ENCODE data around the gene JAKMIP2. TPM values are rescaled to one million over a fixed set of nuclear protein-coding genes. Genes with fewer than 3 reads are reported as not detected.

The JAKMIP2 gene
- total RNA-seq, 1 experiment from 2014 or later, result 67.4 TPM

- Histone ChIP-seq H3K27ac (ENCODE audit: low read depth, low read length, poor library complexity, severe bottlenecking) (peak overlapping the region; percentile 82), H3K27me3 (replicated peaks; ENCODE audit: insufficient read depth, low read depth, low read length, poor library complexity) (no peaks in the 10 kb centered on the region), H3K4me1 (ENCODE audit: insufficient read depth, low read length, poor library complexity, severe bottlenecking) (peaks cover 78% of the 10 kb centered on the region), H3K4me3 (ENCODE audit: low read depth, low read length, poor library complexity, severe bottlenecking) (no peak overlapping the region), H3K36me3 (ENCODE audit: insufficient read depth, low read length, poor library complexity, severe bottlenecking) (no peaks in the 10 kb centered on the region), H3K9me3 (ENCODE audit: low read depth, low read length, poor library complexity, severe bottlenecking) (no peaks in the 10 kb centered on the region)
- BruUV-seq (replicated peaks), result no TSS peak
- TF ChIP-seq EZH2 (IDR thresholded peaks at IDR 0.05; ENCODE audit: borderline replicate concordance, low read depth, low read length, poor library complexity, severe bottlenecking) (no peak), CTCF (conservative IDR thresholded peaks at IDR 0.05; ENCODE audit: low read depth, low read length) (no peak)
- POLR2A ChIA-PET (ENCODE audit: low non-redundant PET), result no interaction called here
- CTCF ChIA-PET, result no interaction called here
- intact Hi-C loops (cut with micrococcal nuclease; ENCODE audit: unreplicated experiment), result loop anchor here (2.0 kb wide), 1 partner anchor 32 kb away; no protein-coding TSS in a partner anchor
- peak; percentile 56 for DNase-seq (ENCODE audit: low spot score)
Observed at GRCh38 chr5:147711019-147711418, 71.5 kb downstream of the JAKMIP2 start.

GRCh38 chr5:147708708-147709107, 73.8 kb downstream of the JAKMIP2 start:
- Histone ChIP-seq H3K4me1 (ENCODE audit: insufficient read depth, low read length, poor library complexity, severe bottlenecking) (peaks cover 64% of the 10 kb centered on the region), H3K9me3 (ENCODE audit: low read depth, low read length, poor library complexity, severe bottlenecking) (no peaks in the 10 kb centered on the region), H3K4me3 (ENCODE audit: low read depth, low read length, poor library complexity, severe bottlenecking) (no peak overlapping the region), H3K27me3 (replicated peaks; ENCODE audit: insufficient read depth, low read depth, low read length, poor library complexity) (no peaks in the 10 kb centered on the region), H3K36me3 (ENCODE audit: insufficient read depth, low read length, poor library complexity, severe bottlenecking) (no peaks in the 10 kb centered on the region), H3K27ac (ENCODE audit: low read depth, low read length, poor library complexity, severe bottlenecking) (peak overlapping the region; percentile 16)
- BruUV-seq (replicated peaks), result no TSS peak
- ChIA-PET CTCF (no interaction called here), POLR2A (ENCODE audit: low non-redundant PET) (interaction anchor here (0.7 kb wide), 1 partner anchor 35 kb away, joined by 3 read pairs; no protein-coding TSS in a partner anchor)
- intact Hi-C loops (cut with micrococcal nuclease; ENCODE audit: unreplicated experiment), result no loop called here
- no peak for DNase-seq (ENCODE audit: low spot score)
- TF ChIP-seq EZH2 (IDR thresholded peaks at IDR 0.05; ENCODE audit: borderline replicate concordance, low read depth, low read length, poor library complexity, severe bottlenecking) (no peak), CTCF (conservative IDR thresholded peaks at IDR 0.05; ENCODE audit: low read depth, low read length) (no peak)

GRCh38 chr5:147704544-147704943, 78.0 kb downstream of the JAKMIP2 start:
- no peak overlapping the region for H3K4me3 ChIP-seq (ENCODE audit: low read depth, low read length, poor library complexity, severe bottlenecking)
- intact Hi-C loops (cut with micrococcal nuclease; ENCODE audit: unreplicated experiment), result no loop called here
- BruUV-seq (replicated peaks), result no TSS peak
- H3K36me3 ChIP-seq (ENCODE audit: insufficient read depth, low read length, poor library complexity, severe bottlenecking), result no peaks in the 10 kb centered on the region
- TF ChIP-seq EZH2 (IDR thresholded peaks at IDR 0.05; ENCODE audit: borderline replicate concordance, low read depth, low read length, poor library complexity, severe bottlenecking) (no peak), CTCF (conservative IDR thresholded peaks at IDR 0.05; ENCODE audit: low read depth, low read length) (no peak)
- H3K4me1 ChIP-seq (ENCODE audit: insufficient read depth, low read length, poor library complexity, severe bottlenecking), result peaks cover 51% of the 10 kb centered on the region
- H3K27ac ChIP-seq (ENCODE audit: low read depth, low read length, poor library complexity, severe bottlenecking), result peak overlapping the region; percentile 33
- DNase-seq (ENCODE audit: low spot score), result no peak
- ChIA-PET POLR2A (ENCODE audit: low non-redundant PET) (no interaction called here), CTCF (no interaction called here)
- H3K9me3 ChIP-seq (ENCODE audit: low read depth, low read length, poor library complexity, severe bottlenecking), result no peaks in the 10 kb centered on the region
- no peaks in the 10 kb centered on the region for H3K27me3 ChIP-seq (replicated peaks; ENCODE audit: insufficient read depth, low read depth, low read length, poor library complexity)

Data from A673 (cell line).